Measurements from ENCODE around the gene TOP2B. TPM values are rescaled to one million over a fixed set of nuclear protein-coding genes. Genes with fewer than 3 reads are reported as not detected.
A peak's percentile ranks its signal among the peaks of the same experiment; 100 is the strongest.

The TOP2B gene
- total and polyA plus RNA-seq, 9 of the 15 experiments (the other 6 are each of a cell fraction or from before 2014, with no cell fraction given) = 45.3 to 186 (median 134) TPM

DNA sequence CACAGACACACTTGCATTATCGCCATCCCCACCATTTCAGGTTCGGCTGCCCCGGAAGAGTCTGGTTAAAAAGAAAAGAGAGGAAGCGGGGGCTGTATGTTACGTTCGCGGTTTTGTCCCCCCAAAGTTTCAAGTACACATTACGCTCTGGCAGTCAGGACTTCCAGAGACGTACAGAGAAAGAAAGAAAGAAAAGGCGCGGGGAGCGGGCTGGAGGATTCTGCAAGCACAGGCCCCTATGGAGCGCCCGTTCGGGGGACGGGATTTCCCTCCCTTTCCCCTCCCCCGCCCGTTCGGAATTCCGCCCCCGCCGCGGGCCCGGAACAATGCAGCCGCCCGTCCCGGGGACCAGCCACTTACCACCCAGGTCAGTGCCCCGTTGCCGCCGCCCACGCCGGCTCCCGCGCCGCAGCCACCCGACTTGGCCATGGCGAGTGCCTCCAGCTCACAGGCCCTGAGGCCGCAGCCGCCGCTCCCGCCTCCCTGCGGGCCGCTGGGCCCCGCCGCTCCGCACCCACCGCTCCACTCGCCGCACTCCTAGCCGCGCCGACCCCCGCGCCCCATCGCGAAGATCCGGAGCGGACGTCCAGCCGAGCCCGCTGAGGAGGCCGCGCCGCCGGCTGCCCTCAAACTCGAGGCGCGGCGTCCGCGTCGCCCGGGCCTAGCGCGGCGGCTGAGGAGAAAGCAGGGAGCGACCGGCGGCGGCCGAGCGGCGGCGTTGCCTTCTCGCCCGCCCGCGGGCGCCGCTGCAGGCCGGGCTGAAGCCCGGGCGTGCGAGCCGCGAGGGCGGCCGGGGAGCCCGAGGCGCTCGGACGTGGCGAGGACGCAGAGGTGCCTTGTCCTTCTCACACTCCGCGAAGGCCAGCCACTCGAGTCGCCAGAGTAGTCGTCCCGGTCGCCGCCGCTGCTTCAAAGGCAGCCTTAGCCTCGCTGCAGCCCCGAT is 567 bp downstream of the TOP2B start (continued):
- TF ChIP-seq, protein P1, sequence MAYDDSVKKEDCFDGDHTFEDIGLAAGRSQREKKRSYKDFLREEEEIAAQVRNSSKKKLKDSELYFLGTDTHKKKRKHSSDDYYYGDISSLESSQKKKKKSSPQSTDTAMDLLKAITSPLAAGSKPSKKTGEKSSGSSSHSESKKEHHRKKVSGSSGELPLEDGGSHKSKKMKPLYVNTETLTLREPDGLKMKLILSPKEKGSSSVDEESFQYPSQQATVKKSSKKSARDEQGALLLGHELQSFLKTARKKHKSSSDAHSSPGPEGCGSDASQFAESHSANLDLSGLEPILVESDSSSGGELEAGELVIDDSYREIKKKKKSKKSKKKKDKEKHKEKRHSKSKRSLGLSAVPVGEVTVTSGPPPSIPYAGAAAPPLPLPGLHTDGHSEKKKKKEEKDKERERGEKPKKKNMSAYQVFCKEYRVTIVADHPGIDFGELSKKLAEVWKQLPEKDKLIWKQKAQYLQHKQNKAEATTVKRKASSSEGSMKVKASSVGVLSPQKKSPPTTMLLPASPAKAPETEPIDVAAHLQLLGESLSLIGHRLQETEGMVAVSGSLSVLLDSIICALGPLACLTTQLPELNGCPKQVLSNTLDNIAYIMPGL (CRISPR knock-in tag; IDR thresholded peaks at IDR 0.05) = peak; percentile 82; the same call in 1 of the 2 replicates
- no peak for TF ChIP-seq SRF (CRISPR knock-in tag; IDR thresholded peaks at IDR 0.05)
- no peak for TF ChIP-seq NCOA6 (IDR thresholded peaks at IDR 0.05)
- no peak for TF ChIP-seq BCL6 (CRISPR knock-in tag; IDR thresholded peaks at IDR 0.05)
- 0 out of 4 replicates have a peak, but pooled peaks of 1 of the 2 experiments have one; percentile 22 for TF ChIP-seq FOXA3 (CRISPR knock-in tag; conservative IDR thresholded peaks at IDR 0.05 in 1 of 2, IDR thresholded peaks at IDR 0.05 in 1 of 2)
- TF ChIP-seq, protein P2, sequence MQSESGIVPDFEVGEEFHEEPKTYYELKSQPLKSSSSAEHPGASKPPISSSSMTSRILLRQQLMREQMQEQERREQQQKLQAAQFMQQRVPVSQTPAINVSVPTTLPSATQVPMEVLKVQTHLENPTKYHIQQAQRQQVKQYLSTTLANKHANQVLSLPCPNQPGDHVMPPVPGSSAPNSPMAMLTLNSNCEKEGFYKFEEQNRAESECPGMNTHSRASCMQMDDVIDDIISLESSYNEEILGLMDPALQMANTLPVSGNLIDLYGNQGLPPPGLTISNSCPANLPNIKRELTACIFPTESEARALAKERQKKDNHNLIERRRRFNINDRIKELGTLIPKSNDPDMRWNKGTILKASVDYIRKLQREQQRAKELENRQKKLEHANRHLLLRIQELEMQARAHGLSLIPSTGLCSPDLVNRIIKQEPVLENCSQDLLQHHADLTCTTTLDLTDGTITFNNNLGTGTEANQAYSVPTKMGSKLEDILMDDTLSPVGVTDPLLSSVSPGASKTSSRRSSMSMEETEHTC (IDR thresholded peaks at IDR 0.05) = no peak
- TF ChIP-seq, protein P3, sequence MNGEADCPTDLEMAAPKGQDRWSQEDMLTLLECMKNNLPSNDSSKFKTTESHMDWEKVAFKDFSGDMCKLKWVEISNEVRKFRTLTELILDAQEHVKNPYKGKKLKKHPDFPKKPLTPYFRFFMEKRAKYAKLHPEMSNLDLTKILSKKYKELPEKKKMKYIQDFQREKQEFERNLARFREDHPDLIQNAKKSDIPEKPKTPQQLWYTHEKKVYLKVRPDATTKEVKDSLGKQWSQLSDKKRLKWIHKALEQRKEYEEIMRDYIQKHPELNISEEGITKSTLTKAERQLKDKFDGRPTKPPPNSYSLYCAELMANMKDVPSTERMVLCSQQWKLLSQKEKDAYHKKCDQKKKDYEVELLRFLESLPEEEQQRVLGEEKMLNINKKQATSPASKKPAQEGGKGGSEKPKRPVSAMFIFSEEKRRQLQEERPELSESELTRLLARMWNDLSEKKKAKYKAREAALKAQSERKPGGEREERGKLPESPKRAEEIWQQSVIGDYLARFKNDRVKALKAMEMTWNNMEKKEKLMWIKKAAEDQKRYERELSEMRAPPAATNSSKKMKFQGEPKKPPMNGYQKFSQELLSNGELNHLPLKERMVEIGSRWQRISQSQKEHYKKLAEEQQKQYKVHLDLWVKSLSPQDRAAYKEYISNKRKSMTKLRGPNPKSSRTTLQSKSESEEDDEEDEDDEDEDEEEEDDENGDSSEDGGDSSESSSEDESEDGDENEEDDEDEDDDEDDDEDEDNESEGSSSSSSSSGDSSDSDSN (IDR thresholded peaks at IDR 0.05; ENCODE audit: borderline replicate concordance in 1 of 2, low read depth in 2 of 2, low read length in 2 of 2) = peak; percentile 98 to 99
- no peak for TF ChIP-seq NUFIP1 (IDR thresholded peaks at IDR 0.05; ENCODE audit: partially characterized antibody)
- peak; percentile 69; the same call in 1 of the 2 replicates for TF ChIP-seq GTF2A2 (tag; IDR thresholded peaks at IDR 0.05)
- peak; percentile 34; the same call in 1 of the 2 replicates for TF ChIP-seq ZBTB7A (IDR thresholded peaks at IDR 0.05; ENCODE audit: borderline replicate concordance, control insufficient read depth, low read depth, low read length)
- peak; percentile 30; the same call in 1 of the 2 replicates for TF ChIP-seq ETV1 (tag; conservative IDR thresholded peaks at IDR 0.05; ENCODE audit: low read depth)
- peak; percentile 75 for TF ChIP-seq L3MBTL2 (IDR thresholded peaks at IDR 0.05)
- TF ChIP-seq, protein P4, sequence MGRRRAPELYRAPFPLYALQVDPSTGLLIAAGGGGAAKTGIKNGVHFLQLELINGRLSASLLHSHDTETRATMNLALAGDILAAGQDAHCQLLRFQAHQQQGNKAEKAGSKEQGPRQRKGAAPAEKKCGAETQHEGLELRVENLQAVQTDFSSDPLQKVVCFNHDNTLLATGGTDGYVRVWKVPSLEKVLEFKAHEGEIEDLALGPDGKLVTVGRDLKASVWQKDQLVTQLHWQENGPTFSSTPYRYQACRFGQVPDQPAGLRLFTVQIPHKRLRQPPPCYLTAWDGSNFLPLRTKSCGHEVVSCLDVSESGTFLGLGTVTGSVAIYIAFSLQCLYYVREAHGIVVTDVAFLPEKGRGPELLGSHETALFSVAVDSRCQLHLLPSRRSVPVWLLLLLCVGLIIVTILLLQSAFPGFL (CRISPR knock-in tag; IDR thresholded peaks at IDR 0.05) = no peak
- TF ChIP-seq, protein P5, sequence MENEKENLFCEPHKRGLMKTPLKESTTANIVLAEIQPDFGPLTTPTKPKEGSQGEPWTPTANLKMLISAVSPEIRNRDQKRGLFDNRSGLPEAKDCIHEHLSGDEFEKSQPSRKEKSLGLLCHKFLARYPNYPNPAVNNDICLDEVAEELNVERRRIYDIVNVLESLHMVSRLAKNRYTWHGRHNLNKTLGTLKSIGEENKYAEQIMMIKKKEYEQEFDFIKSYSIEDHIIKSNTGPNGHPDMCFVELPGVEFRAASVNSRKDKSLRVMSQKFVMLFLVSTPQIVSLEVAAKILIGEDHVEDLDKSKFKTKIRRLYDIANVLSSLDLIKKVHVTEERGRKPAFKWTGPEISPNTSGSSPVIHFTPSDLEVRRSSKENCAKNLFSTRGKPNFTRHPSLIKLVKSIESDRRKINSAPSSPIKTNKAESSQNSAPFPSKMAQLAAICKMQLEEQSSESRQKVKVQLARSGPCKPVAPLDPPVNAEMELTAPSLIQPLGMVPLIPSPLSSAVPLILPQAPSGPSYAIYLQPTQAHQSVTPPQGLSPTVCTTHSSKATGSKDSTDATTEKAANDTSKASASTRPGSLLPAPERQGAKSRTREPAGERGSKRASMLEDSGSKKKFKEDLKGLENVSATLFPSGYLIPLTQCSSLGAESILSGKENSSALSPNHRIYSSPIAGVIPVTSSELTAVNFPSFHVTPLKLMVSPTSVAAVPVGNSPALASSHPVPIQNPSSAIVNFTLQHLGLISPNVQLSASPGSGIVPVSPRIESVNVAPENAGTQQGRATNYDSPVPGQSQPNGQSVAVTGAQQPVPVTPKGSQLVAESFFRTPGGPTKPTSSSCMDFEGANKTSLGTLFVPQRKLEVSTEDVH (IDR thresholded peaks at IDR 0.05; ENCODE audit: low read depth, partially characterized antibody) = no peak
- no peak for TF ChIP-seq ARID2 (IDR thresholded peaks at IDR 0.05)
- TF ChIP-seq ZNF212 (CRISPR knock-in tag; IDR thresholded peaks at IDR 0.05) = no peak
